ENCODE data around the gene ACTG1. TPM values are rescaled to one million over a fixed set of nuclear protein-coding genes. Genes with fewer than 3 reads are reported as not detected.

ACTG1 gene
- total RNA-seq, 1 donor from 2014 or later, result 2,441 TPM

DNA sequence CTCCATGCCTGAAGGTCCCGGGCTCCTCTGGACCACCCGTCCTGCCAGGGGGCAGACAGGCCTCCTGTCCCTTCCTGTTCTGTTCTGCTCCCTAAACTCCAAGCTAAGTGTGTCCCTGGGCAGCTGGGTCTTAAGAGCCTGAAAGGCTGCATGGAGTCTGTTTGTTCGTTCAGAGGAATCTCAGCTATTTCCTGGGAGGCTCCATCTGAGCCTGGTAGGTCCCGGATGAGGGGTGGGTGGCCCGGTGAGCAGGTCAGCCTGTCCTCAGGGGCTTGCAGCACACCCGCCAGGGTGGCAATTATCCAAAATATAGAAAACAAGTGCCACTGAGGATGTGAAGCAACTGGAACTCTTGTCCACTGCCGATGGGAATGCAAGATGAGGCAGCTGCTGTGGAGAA is 12.6 kb downstream of the ACTG1 start:
- Histone ChIP-seq H3K4me3 (no peak overlapping the region), H3K27ac (no peak overlapping the region), H3K27me3 (no peaks in the 10 kb centered on the region), H3K9me3 (no peaks in the 10 kb centered on the region), H3K4me1 (no peaks in the 10 kb centered on the region), H3K36me3 (no peaks in the 10 kb centered on the region)
- DNase-seq (ENCODE audit: extremely low spot score in 2 of 2), result no peak
- TF ChIP-seq POLR2AphosphoS5 (IDR thresholded peaks at IDR 0.05; ENCODE audit: insufficient read depth in 1 of 2, low read depth in 1 of 2) (no peak), POLR2A (IDR thresholded peaks at IDR 0.05) (no peak)
- TF ChIP-seq, protein P1, sequence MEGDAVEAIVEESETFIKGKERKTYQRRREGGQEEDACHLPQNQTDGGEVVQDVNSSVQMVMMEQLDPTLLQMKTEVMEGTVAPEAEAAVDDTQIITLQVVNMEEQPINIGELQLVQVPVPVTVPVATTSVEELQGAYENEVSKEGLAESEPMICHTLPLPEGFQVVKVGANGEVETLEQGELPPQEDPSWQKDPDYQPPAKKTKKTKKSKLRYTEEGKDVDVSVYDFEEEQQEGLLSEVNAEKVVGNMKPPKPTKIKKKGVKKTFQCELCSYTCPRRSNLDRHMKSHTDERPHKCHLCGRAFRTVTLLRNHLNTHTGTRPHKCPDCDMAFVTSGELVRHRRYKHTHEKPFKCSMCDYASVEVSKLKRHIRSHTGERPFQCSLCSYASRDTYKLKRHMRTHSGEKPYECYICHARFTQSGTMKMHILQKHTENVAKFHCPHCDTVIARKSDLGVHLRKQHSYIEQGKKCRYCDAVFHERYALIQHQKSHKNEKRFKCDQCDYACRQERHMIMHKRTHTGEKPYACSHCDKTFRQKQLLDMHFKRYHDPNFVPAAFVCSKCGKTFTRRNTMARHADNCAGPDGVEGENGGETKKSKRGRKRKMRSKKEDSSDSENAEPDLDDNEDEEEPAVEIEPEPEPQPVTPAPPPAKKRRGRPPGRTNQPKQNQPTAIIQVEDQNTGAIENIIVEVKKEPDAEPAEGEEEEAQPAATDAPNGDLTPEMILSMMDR (IDR thresholded peaks at IDR 0.05), result no peak
- intact Hi-C loops (cut with DNase I), result no loop called here

DNA sequence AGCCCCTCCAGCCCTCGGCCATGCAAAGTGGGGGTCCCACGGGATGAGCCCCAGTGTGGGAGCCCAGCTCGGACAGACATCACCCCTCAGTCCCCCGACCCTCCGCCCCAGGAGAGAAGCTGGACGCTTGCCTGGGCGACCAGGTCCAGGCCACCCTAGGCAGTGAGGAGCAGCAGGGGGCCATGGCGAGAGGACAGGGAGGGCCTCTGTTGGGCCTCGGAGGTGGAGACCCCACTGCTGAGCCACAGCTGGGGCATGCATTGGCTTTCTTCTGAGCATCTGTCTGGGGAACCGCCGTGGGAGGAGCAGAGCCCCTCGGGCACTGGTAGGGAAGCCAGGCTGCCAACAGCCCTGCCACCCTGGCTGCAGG is 13.0 kb downstream of the ACTG1 start:
- Histone ChIP-seq H3K27me3 (no peaks in the 10 kb centered on the region), H3K4me1 (no peaks in the 10 kb centered on the region), H3K27ac (no peak overlapping the region), H3K9me3 (no peaks in the 10 kb centered on the region), H3K4me3 (no peak overlapping the region), H3K36me3 (no peaks in the 10 kb centered on the region)
- TF ChIP-seq, protein P1 (IDR thresholded peaks at IDR 0.05), result no peak
- TF ChIP-seq POLR2A (IDR thresholded peaks at IDR 0.05) (no peak), POLR2AphosphoS5 (IDR thresholded peaks at IDR 0.05; ENCODE audit: insufficient read depth in 1 of 2, low read depth in 1 of 2) (no peak)
- intact Hi-C loops (cut with DNase I), result no loop called here
- no peak for DNase-seq (ENCODE audit: extremely low spot score in 2 of 2)

DNA sequence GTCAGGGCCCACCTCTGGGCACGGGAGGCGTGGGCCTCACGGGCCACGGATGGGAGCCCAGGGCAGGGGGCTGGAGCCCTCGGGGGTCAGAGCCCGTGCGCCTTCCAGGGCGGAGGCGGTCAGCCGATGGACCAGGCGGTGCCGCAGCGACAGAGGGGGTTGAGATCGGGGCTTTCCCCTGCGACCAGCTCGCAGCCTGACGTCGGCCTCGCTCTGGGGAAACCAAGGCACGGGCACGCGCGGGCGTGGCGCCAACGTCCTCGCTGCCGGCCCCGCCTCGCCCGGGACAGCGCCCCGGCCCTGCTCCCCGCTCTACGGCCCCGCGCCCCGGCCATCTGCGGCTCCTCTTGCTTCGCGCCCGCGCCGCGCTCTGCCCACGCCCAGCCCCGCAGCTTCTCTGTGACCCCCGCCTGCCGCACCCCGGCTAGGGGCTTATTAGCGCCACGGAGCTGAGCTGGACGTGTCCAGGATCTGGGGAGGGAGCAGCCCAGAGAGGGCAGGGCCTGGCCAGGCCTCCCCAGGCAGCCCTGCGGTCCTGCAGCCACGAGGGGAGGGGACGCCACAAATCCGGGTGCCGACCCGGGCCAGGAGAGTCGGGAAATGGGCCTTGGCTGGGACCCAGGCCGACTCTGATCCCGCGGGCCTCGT is 13.5 kb downstream of the ACTG1 start:
- TF ChIP-seq, protein P1 (IDR thresholded peaks at IDR 0.05), result no peak
- no peak for TF ChIP-seq POLR2AphosphoS5 (IDR thresholded peaks at IDR 0.05; ENCODE audit: insufficient read depth in 1 of 2, low read depth in 1 of 2)
- no peaks in the 10 kb centered on the region for H3K27me3 ChIP-seq
- no peaks in the 10 kb centered on the region for H3K36me3 ChIP-seq
- intact Hi-C loops (cut with DNase I), result no loop called here
- no peaks in the 10 kb centered on the region for H3K9me3 ChIP-seq
- no peak overlapping the region for H3K4me3 ChIP-seq
- DNase-seq (ENCODE audit: extremely low spot score in 2 of 2), result no peak
- H3K4me1 ChIP-seq, result no peaks in the 10 kb centered on the region
- no peak overlapping the region for H3K27ac ChIP-seq

DNA sequence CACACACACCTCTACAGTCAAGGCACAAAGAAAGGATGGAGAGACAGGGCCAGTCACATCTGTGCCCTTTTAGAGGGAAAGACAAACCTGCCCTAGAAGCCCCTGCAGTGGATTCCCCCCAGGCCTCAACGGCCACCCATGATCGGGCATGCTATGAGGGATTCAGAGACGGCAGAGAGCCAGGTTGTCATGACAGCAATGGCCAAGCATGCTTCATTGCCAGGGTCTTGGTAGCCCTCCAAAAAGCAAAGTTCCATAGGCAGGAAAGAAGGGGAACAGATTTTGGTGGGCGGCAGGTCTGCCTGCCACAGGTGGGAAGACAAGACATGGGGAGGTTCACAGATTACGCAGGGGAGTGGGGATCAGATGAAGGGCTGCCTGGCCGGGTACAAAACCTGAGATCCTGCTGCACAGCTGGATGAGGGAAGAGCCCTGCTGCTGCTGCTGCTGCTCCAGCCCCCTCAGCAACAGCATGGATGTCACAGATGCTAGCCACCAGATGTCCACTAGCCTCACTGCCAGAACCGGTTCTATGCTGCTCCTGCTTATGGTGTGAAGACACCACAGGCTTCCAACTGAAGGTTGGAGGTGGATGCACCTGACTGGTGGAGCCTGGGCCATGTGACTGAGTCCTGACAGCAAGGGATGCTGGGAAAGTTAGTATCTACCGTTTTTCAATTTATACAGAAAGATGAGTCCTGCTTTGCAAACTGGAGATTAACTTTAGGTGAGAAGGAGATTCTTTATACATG is 17.8 kb downstream of the ACTG1 start:
- H3K27me3 ChIP-seq, result no peaks in the 10 kb centered on the region
- H3K36me3 ChIP-seq, result no peaks in the 10 kb centered on the region
- no peak for DNase-seq (ENCODE audit: extremely low spot score in 2 of 2)
- H3K27ac ChIP-seq, result no peak overlapping the region
- TF ChIP-seq POLR2A (IDR thresholded peaks at IDR 0.05) (no peak), POLR2AphosphoS5 (IDR thresholded peaks at IDR 0.05; ENCODE audit: insufficient read depth in 1 of 2, low read depth in 1 of 2) (no peak)
- TF ChIP-seq, protein P1 (IDR thresholded peaks at IDR 0.05), result no peak
- no peak overlapping the region for H3K4me3 ChIP-seq
- no peaks in the 10 kb centered on the region for H3K9me3 ChIP-seq
- intact Hi-C loops (cut with DNase I), result no loop called here
- no peaks in the 10 kb centered on the region for H3K4me1 ChIP-seq

Data from vagina (tissue), 2 donors.